ENCODE results near the gene STT3B. TPM values are rescaled to one million over a fixed set of nuclear protein-coding genes. Genes with fewer than 3 reads are reported as not detected.

Gene STT3B
- total RNA-seq, 1 donor from 2014 or later: 213 TPM

- Mint-ChIP-seq H3K36me3 (no peaks in the 10 kb centered on the region), H3K9me3 (no peaks in the 10 kb centered on the region), H3K4me1 (peaks cover 20% of the 10 kb centered on the region), H3K4me3 (no peak overlapping the region), H3K27ac (no peak overlapping the region), H3K27me3 (ENCODE audit: insufficient read depth, low read depth) (peaks cover 8% of the 10 kb centered on the region)
- no peak for DNase-seq (ENCODE audit: low spot score)
- peaks cover 11% of the 10 kb centered on the region for H3F3A ChIP-seq (ENCODE audit: low read depth)
- no peaks in the 10 kb centered on the region for H3K36me3 ChIP-seq
- H3K9me3 ChIP-seq (ENCODE audit: low read depth): no peaks in the 10 kb centered on the region
- no peak overlapping the region for H3K4me2 ChIP-seq
- H3K79me2 ChIP-seq (ENCODE audit: low read depth): no peaks in the 10 kb centered on the region
- no peak for TF ChIP-seq EZH2 (IDR thresholded peaks at IDR 0.05)
- TF ChIP-seq CTCF (IDR thresholded peaks at IDR 0.05): no peak
- no peak for TF ChIP-seq EZH2phosphoT487 (IDR thresholded peaks at IDR 0.05)
- H2AFZ ChIP-seq (replicated peaks): no peak overlapping the region
- H3K27ac ChIP-seq: no peak overlapping the region
- H3K4me1 ChIP-seq: peaks cover 17% of the 10 kb centered on the region
- no peak overlapping the region for H3K9ac ChIP-seq
- H3K4me3 ChIP-seq: no peak overlapping the region
- no peaks in the 10 kb centered on the region for H4K20me1 ChIP-seq (ENCODE audit: low read depth)
- no peaks in the 10 kb centered on the region for H3K27me3 ChIP-seq
Observed at GRCh38 chr3:31680072-31680870, 147.5 kb downstream of the STT3B start.
